NT2/D1 (cell line): ENCODE data around the gene GZF1.

Experiments used
- DNase-seq: peaks from one replicate; pipeline ENCODE4 v3.0.0-alpha.2; 2011; ENCODE audit warnings: low read depth, low spot score
- H3K27me3 ChIP-seq: 2 replicates; pipeline ENCODE4 v1.6.0; 2011; ENCODE audit warnings: mild to moderate bottlenecking; ENCODE audit not compliant: insufficient read length, insufficient read depth
- H3K36me3 ChIP-seq: 2 replicates; pipeline ENCODE4 v1.6.1; 2011; ENCODE audit warnings: mild to moderate bottlenecking, low read length, mixed read lengths; ENCODE audit not compliant: insufficient read depth, insufficient read length
- H3K4me1 ChIP-seq: 2 replicates; pipeline ENCODE4 v1.5.1; 2011; ENCODE audit not compliant: insufficient read depth, insufficient read length
- H3K4me3 ChIP-seq: 2 replicates; pipeline ENCODE4 v1.5.1; 2011; ENCODE audit warnings: low read depth; ENCODE audit not compliant: insufficient read length
- H3K9ac ChIP-seq: 2 replicates; pipeline ENCODE4 v1.6.0; 2011; ENCODE audit warnings: low read depth; ENCODE audit not compliant: insufficient read length
- H3K9me3 ChIP-seq: 2 replicates; pipeline ENCODE4 v1.5.1; 2011; ENCODE audit warnings: mild to moderate bottlenecking, low read length; ENCODE audit not compliant: insufficient read depth
- SUZ12 ChIP-seq: IDR thresholded peaks from 2 replicates; pipeline ENCODE4 v1.6.1; 2011; ENCODE audit not compliant: insufficient read length, insufficient read depth; ENCODE audit errors: extremely low read depth
- YY1 ChIP-seq: IDR thresholded peaks from 2 replicates; pipeline ENCODE4 v1.6.1; 2011; ENCODE audit not compliant: insufficient read length, insufficient read depth
- ZNF274 ChIP-seq: IDR thresholded peaks from 2 replicates; pipeline ENCODE4 v1.6.1; 2011; ENCODE audit warnings: mild to moderate bottlenecking, low read depth, low read length

Gene GZF1

DNA sequence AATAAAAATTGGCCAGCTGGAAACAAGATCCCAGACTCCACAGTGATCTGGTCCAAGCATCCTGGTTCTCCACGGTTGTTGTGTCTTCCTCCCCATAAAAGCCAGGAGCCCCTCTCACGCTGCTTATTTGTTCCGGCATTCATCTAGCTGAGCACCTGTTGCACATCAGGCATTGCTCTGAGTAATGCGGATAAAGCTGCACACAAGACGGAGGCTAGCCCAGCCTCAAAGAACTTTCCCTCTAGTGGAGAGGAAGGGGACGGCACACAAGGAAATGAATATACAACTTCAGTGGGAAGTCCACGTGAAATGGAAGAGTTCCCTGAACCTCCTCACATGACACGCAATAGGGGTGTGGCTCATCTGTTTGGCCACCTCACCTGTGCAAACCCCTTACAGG, 41.7 kb upstream of the GZF1 start:
- Histone ChIP-seq H3K27me3 (peaks cover 5% of the 10 kb centered on the region), H3K9ac (no peak overlapping the region), H3K36me3 (no peaks in the 10 kb centered on the region), H3K4me1 (no peaks in the 10 kb centered on the region), H3K9me3 (no peaks in the 10 kb centered on the region; the same call in 1 of the 2 replicates), H3K4me3 (no peak overlapping the region)
- no peak for DNase-seq
- TF ChIP-seq SUZ12 (no peak), YY1 (no peak), ZNF274 (no peak)

DNA sequence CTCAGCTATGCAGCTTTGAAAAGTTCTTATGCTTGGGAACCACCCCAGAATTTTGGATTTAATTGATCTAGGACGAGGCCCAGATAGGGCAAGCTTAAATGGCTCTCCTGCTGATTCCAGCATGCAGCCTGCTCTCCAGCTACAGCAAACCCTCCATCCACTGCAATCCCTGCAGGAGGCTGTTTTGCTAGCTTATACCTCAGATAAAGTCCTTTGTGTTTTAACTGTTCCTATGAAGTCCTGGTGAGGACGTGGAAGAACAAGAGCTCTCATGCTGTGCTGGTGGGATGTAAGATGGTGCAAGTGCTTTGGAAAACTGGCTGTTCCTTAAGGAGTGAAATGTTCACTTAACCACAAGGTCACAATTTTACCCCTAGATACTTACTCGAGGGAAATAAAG, 36.9 kb upstream of the GZF1 start:
- Histone ChIP-seq H3K4me1 (no peaks in the 10 kb centered on the region), H3K9me3 (peaks cover 6% of the 10 kb centered on the region; the same call in 1 of the 2 replicates), H3K4me3 (no peak overlapping the region), H3K27me3 (peaks cover 10% of the 10 kb centered on the region), H3K36me3 (no peaks in the 10 kb centered on the region), H3K9ac (no peak overlapping the region)
- TF ChIP-seq ZNF274 (no peak), YY1 (no peak), SUZ12 (no peak)
- DNase-seq: no peak

DNA sequence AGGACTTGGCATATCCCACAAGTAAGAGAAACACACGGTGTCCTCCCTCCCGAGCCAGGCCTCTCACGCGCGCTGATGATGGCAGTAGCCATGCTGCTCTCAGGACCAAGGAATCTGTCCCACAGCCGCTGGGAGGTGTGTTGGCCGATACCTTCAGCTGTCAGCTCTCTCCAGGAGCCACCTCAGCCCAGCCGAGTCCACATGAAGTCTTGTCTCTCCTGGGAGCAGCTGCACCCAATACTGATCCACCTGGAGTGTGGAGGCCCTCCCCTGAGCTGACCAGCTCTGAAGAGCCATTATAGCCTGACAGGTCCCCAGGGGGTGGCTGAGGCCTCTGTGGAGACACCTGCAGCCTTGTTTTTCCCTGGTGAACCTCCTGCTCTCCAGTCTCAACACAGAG, 35.2 kb upstream of the GZF1 start:
- TF ChIP-seq ZNF274: no peak
- TF ChIP-seq YY1: no peak
- no peak for TF ChIP-seq SUZ12
- H3K4me3 ChIP-seq: no peak overlapping the region
- no peaks in the 10 kb centered on the region for H3K36me3 ChIP-seq
- no peak overlapping the region for H3K9ac ChIP-seq
- H3K27me3 ChIP-seq: peaks cover 10% of the 10 kb centered on the region
- H3K9me3 ChIP-seq: peaks cover 7% of the 10 kb centered on the region; the same call in 1 of the 2 replicates
- H3K4me1 ChIP-seq: no peaks in the 10 kb centered on the region
- DNase-seq: no peak

DNA sequence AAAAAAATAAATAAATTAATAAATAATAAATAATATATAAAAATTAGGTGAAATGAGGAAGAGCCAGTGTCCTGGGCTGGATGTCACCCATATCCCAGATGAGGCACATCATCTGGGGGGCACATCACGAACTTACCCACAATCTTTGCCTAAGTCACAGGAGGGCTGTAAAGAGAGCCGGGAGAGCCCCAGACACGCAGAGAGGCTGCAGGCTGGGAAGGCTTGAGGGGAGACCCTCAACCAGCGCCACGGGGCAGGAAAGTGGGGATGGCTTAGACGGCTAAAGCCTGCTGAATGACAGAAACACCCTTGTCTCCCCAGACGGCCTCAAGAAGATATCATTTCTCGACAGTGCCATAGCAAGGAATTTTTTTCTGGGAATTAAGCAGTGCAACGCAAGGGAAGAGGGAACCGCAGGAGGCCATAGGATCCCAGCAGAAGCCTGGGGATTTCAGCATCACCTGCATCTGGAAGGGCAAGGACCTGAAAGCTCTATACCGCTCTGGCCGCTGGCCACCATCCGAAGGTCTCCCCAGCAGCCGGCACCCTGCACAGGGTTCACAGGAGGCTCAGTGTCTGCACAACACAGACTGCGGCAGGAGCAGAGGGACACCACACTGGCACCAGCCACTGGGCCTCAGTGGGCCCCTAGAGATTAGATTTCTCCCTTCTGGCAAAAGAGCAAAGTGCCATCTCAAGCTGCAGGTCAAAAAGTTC, 34.2 kb upstream of the GZF1 start:
- DNase-seq: no peak
- no peaks in the 10 kb centered on the region for H3K4me1 ChIP-seq
- H3K9ac ChIP-seq: no peak overlapping the region
- no peaks in the 10 kb centered on the region for H3K36me3 ChIP-seq
- no peak for TF ChIP-seq YY1
- no peak for TF ChIP-seq SUZ12
- TF ChIP-seq ZNF274: no peak
- peaks cover 10% of the 10 kb centered on the region for H3K27me3 ChIP-seq
- H3K4me3 ChIP-seq: no peak overlapping the region
- H3K9me3 ChIP-seq: peaks cover 7% of the 10 kb centered on the region; the same call in 1 of the 2 replicates

DNA sequence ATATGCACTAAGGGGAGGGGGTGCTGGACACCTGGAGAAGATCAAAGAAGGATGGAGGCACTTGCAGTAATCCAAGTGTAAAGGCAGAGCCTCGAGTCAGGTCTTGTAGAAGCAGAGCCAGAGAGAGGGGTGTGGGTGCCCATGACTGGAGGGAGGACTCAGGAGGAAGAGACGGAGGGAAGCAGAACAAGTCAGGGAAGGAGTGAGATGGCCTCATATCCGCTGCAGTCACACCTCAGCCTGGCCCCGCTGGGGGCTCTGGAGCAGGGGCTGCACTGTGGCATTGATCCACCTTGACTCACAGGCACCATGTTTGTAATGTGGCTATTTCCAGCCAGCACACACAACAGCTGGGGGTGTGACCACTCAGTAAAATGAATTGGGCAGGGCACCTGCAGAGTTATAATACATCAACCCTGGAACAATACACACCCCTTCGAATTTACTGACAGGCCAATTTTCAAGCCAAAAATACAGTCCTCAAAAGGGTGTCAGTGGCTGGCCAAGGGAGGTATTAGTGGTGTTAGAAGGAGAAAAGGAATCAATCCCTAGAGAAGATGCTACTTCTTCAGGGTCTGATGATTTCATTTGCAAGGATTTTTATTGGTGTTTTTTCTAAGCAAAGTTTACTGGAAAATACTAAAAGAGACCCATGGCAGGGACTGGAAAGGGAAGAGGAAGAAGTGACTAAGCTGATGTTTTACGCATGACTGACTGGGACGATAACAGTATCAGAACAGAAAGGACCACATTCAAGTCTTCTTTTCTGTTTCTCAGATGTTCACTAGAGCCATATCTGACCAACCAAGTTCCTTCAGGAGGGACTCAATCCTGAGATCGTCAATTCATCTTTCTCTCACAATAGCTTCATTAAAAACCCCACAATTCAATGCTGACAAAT, 30.3 kb upstream of the GZF1 start:
- no peak overlapping the region for H3K4me3 ChIP-seq
- no peak overlapping the region for H3K9ac ChIP-seq
- TF ChIP-seq ZNF274 (no peak), SUZ12 (no peak), YY1 (no peak)
- H3K27me3 ChIP-seq: peaks cover 1% of the 10 kb centered on the region
- H3K36me3 ChIP-seq: no peaks in the 10 kb centered on the region
- no peaks in the 10 kb centered on the region for H3K4me1 ChIP-seq
- H3K9me3 ChIP-seq: peaks cover 7% of the 10 kb centered on the region; the same call in 1 of the 2 replicates
- DNase-seq: no peak

DNA sequence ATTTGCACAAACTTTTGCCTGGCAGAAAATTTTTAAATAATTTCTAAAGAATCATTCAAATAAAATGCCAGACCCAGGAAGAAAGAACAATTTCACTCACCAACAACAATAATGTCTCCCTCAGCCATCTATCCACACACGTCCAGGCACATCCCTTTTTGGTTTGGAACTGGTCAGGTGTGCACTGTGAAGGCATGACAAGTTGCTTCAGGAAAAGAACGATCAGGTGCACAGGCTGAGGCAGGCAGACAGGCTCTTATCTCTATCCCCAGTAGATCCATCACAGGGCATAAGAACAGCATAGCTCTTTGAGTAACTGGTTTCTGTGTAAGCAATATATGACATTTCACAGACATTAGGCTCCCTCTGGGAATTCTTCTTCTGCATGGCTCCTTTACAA, 29.5 kb upstream of the GZF1 start:
- Histone ChIP-seq H3K9ac (no peak overlapping the region), H3K9me3 (peaks cover 7% of the 10 kb centered on the region; the same call in 1 of the 2 replicates), H3K36me3 (no peaks in the 10 kb centered on the region), H3K4me1 (peaks cover under 1% of the 10 kb centered on the region), H3K27me3 (no peaks in the 10 kb centered on the region), H3K4me3 (no peak overlapping the region)
- no peak for DNase-seq
- TF ChIP-seq SUZ12 (no peak), ZNF274 (no peak), YY1 (no peak)

DNA sequence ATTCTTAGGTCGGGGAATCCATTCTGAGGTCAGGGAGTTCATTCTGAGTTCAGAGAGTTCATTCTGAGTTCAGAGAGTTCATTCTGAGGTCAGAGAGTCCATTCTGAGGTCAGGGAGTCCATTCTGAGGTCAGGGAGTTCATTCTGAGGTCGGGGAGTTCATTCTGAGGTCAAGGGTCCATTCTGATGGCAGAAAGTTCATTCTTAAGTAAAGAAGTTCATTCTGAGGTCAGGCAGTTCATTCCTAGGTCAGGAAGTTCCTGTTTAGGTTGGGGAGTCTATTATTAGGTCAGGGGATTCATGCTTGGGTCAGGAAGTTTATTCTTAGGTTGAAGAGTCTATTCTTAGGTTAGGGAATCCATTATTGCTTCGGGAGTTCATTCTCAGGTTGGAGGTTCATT, 27.9 kb upstream of the GZF1 start:
- peaks cover 3% of the 10 kb centered on the region for H3K4me1 ChIP-seq
- TF ChIP-seq YY1 (no peak), ZNF274 (no peak), SUZ12 (no peak)
- peaks cover 7% of the 10 kb centered on the region; the same call in 1 of the 2 replicates for H3K9me3 ChIP-seq
- H3K36me3 ChIP-seq: no peaks in the 10 kb centered on the region
- no peaks in the 10 kb centered on the region for H3K27me3 ChIP-seq
- no peak overlapping the region for H3K9ac ChIP-seq
- DNase-seq: no peak
- no peak overlapping the region for H3K4me3 ChIP-seq
